Urothelium cell line (cell line): ENCODE measurements around the gene HACD1.
"Not testable (repeated sequence)": the region's sequence is repeated elsewhere in the genome, so short reads cannot be mapped to it uniquely, and the experiment has no call there.

Experiments
- DNase-seq: peaks from one replicate; pipeline ENCODE4 v3.0.0; 2011; ENCODE audit warnings: low spot score, mixed read lengths
- FAIRE-seq: peaks from 2 replicates; lab custom pipeline; 2011; peaks lifted over from hg19 to GRCh38; lab: Jason Lieb, UNC

The HACD1 gene

DNA sequence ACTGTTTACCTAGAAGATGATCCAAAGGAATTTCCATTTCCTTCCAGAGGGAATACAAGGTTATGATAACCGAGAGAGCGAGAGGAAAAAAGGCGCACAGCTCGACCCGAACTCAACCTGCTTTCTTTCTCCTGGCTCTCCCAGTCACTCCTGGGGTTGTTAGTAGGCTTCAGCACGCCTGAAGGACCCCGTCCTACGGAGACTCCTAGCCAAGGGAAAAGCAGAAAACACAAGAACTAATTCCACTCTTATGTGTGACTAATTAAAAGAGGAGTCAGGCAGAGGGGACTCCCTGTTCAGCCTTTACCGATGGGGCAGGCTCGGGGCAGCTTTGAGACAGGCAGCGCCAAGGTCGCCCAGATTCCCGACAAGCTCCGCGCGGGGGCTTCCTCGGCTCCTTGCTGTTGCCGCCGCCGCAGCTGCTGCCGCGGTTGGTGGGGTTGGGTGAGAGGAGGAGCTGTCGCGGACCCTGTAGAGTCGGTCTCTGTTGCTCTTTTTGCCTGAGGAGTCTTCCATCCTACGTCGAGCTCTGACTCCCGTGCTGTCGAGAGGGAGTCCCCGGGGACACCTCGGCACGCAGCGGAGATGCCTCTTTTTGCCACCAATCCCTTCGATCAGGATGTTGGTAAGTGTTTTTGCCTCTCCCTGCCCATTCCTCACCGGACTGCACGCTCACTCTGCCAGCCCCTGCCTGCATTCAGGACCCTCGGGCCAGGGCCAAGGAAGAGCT, 26.7 kb upstream of the HACD1 start, which contains the start of gene STAM:
Gene STAM (plus strand): TSS at position 397 of the 730 bp plus-strand sequence. CDS start 189 bp downstream, at position 586.
- FAIRE-seq: peak; percentile 32

DNA sequence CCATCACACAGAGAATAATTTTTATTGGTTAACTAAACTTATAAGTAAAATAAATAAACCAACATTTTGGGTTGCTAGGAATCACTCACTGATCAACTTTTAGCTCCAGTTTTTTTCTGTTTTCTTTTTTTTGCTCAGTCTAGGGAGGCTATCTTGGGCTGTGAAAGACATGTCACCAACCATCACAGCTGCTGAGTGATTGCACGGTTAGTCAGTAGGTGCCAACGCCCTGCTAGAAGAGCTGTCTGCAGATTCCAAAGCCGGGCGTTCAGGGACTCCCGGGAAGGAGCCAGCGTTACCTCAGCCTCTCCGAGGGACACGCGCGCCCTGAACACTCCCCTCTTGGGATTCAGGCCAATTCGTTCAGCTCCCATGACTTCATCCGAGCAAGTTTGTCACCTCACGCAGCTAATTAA, 26.2 kb upstream of the HACD1 start:
- FAIRE-seq (no peak), DNase-seq (peak; percentile 77)

More for the DNA sequence above, 26.7 kb upstream of the HACD1 start, which contains the start of gene STAM:
- peak; percentile 90 for DNase-seq

GRCh38 chr10:17640331-17640816, 23.2 kb upstream of the HACD1 start:
- FAIRE-seq (no peak), DNase-seq (no peak)

DNA sequence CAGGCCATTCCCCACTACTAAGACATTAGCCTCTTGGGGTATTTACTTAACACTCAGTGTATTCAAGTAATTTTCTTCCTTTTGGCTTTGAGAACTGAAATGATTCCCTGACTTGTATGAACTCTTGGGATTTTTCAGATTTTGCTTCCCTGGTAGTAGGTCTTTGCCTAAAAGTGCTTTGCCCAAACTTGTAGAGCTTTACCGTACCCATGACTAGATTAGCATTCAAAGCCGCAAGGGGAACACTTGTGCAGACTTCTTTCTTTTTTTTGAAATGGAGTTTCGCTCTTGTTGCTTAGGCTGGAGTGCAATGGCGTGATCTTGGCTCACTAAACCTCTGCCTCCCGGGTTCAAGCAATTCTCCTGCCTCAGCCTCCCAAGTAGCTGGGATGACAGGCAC, 20.7 kb upstream of the HACD1 start:
- DNase-seq (no peak), FAIRE-seq (no peak)

- FAIRE-seq (no peak), DNase-seq (no peak)
These were observed 16.2 kb upstream of the HACD1 start for GRCh38 chr10:17633353-17633752.

GRCh38 chr10:17632590-17632989, 15.4 kb upstream of the HACD1 start:
- not testable (repeated sequence) for FAIRE-seq, DNase-seq

DNA sequence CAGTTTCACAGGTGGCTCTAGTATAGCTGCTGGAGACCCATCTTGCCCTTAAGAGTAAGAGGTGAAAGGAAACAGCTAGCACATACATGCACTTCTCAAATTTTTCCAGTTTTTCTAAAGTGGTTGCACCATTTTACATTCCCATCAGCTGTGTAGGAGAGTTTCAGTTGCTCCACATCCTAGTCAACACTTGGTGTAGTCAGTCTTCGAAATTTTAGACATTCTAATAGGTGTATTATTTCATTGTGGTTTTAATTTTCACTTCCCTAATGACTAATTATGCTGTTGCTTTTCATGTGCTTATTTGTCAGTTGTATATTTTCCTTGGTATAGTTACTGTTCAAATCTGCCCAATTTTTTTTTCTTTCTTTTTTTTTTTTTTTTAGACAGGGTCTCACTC, 9.5 kb upstream of the HACD1 start:
- FAIRE-seq: no peak
- DNase-seq: no peak

GRCh38 chr10:17624996-17625395, 7.8 kb upstream of the HACD1 start:
- DNase-seq (no peak), FAIRE-seq (no peak)

GRCh38 chr10:17622061-17622460, 4.9 kb upstream of the HACD1 start:
- no peak for DNase-seq
- no peak for FAIRE-seq

DNA sequence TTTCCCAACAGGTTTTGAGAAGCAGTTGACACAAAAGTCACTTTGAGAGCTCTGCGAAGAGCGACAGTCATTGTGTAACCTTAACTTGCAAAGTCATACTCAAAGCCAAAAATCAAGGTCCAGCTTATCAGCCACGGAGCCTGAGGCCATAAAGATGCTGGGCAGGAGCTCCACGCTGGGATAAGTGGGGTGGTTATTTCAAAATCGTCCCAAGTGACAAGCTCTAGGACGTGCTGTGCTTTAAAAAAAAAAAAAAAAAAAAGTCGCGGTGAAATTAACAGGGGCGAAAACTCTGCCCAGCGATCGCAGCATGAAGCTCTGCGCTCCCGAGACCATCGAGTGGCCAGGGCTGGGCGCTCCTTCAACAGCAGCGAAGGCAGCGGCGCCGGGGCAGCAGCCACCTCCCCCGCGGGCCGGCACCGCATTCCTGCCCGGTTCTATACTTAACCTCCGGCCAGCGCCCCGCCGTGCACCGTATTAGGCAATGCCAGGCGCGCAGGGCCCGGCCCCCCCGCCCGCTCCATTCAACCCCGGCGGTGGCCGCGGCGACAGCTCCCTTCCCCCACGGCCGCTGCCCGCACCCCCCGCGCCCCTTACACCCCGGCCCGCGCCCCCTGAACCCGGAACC, 657 bp downstream of the HACD1 start:
- no peak for FAIRE-seq
- peak; percentile 73 for DNase-seq

GRCh38 chr10:17609523-17610079, 7.6 kb downstream of the HACD1 start:
- DNase-seq (no peak), FAIRE-seq (no peak)

- DNase-seq (peak; percentile 41), FAIRE-seq (peak; percentile 9)
These were observed 9.4 kb downstream of the HACD1 start for GRCh38 chr10:17607603-17608332.

DNA sequence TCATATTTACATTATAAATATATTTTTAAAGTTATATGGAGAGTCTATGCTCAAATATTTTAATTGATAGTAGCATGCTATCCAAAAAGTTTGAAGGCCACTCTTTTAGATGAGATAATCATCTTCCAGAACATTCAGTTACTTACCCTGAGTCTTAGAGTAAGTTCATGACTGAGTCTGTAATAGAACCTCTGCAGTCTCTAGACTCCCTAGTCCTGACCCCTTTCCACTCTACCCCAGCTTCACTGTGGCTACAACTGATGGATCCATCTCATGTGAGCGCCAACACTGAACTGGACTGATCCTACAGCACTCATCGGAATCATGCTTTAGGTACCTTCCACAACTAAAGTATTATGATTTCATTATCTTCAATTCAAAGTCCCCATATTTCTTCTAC, 10.1 kb downstream of the HACD1 start:
- FAIRE-seq: no peak

DNA sequence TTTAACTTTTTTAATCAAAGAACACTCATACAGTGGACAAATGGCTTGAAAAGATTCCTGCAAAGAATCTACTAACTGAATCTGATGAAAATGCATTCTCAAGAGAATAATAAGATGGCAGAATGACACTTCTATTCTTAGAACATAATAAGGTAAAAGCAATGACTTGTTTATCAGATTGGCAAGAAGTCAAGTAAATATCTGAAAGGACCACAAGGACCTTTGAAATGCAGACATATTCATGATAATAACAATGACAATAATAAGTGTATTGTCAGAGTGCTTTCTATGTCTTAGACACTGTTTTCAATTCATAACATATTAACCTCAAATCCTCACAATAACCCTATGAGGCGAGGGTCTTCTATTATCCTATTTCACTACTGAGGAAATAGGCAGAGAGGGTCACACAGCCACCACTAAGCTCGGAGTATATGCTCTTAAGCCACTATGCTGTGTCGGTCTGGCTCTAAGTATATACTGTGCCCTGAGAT, 10.6 kb downstream of the HACD1 start:
- no peak for FAIRE-seq
- no peak for DNase-seq

More for the DNA sequence above, 10.1 kb downstream of the HACD1 start:
- DNase-seq: no peak

DNA sequence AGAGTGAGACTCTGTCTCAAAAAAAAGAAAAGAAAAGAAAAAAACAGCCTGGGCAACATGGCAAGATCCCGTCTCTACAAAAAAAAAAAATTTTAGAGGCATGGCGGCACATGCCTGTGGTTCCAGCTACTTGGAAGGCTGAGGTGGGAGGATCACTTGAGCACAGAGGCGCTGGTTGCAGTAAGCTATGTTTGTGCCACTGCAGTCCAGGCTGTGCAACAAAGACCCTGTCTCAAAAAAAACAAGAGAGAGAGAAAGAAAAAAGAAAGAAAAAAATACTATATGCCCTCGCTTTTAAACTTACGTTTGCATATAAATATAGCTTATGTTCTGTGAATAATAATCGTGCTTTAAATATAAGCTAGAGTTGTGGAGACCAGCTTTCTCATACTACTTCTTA, 11.2 kb downstream of the HACD1 start:
- FAIRE-seq (no peak), DNase-seq (no peak)

DNA sequence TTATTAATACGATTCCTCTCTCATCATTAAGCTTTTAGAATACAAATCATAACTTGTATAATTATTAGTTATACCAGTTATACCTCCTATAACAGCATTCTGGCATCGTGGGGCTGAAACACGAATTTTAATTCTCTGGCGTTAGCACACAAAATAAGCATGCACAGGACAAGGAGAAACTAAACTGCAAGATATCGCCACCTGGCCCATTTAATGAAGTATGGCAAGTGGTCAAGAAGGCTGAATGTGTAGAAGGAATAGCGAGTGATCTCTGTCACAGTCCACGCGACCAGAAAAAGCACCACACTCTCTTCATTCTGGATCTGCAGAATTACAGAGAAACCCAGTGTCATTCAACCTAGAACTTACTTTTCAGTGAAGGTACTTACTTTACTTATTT, 18.1 kb downstream of the HACD1 start:
- FAIRE-seq: peak; percentile 52

DNA sequence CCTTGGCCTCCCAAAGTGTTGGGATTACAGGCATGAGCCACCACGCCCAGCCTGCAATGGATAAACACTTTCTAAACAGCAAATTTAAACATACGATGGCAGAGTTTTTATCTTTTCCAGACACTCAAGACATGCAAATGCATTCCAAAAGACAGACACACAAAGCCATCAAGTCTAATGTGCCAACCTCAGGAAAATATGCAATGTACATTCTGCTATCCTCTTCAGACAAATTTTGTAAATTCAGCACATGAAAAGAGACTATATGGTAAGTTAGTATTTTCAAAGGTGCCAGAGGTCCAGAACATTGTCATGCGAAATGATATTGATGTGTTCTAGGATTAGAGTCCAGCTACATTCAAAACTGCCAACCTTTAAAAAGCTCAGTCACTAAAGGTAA, 19.8 kb downstream of the HACD1 start:
- no peak for FAIRE-seq
- DNase-seq: no peak

More for the DNA sequence above, 18.1 kb downstream of the HACD1 start:
- DNase-seq: peak; percentile 37

- FAIRE-seq (no peak), DNase-seq (no peak)
These were observed 26.1 kb downstream of the HACD1 start for GRCh38 chr10:17590969-17591645.

DNA sequence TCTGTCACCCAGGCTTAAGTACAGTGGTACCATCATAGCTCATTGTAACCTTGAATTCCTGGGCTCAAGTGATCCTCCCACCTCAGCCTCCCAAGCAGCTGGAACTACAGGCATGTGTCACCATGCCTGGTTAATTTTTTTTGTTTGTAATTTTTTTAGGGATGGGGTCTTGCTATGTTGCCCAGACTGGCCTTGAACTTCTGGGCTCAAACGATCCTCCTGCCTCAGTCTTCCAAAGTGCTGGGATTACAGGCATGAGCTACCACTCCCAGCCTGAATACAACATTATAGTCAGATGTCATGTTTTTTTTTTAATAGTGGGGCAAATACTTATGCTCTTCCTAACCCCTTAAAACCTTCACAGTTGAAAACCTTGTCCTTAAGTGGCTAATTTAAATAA, 27.9 kb downstream of the HACD1 start:
- not testable (repeated sequence) for FAIRE-seq, DNase-seq

DNA sequence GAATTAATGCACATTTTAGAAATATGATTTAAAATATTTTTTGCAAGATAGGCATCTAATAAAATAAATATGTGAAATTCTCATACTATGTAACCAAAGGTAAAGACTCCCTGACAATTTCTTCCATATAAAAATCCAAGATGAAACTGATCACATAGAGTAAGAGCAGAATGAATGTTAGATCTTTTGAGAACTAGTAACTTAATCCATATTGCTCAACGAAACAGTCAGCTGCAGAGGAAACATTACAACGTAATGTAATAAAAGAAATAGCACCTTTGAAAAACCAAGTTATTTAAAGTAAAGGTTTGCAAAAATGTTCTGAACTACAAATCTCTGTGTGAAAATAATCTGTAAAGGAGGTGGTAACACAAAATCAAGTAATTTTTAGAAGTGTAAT, 28.8 kb downstream of the HACD1 start:
- no peak for DNase-seq
- no peak for FAIRE-seq
